HL-60/S4 treated with retinoic acid at 250 ng/mL for 4 days and 3 days (cell line): ENCODE measurements around the gene EXOC6B.

Source experiments
- in situ Hi-C: fragments of 300-500 bp; cut with MboI; formaldehyde crosslinking; loops from 2 replicates; pipeline ENCODE4 v1.7.0; 2022; ENCODE audit warnings: low sequenced_read_pairs

EXOC6B gene

GRCh38 chr2:72745679-72746368 is 80.0 kb downstream of the EXOC6B start:
- in situ Hi-C loops: no loop called here

GRCh38 chr2:72744049-72744448 is 81.8 kb downstream of the EXOC6B start:
- in situ Hi-C loops: no loop called here

- in situ Hi-C loops: no loop called here
Observed at GRCh38 chr2:72743481-72743880, 82.4 kb downstream of the EXOC6B start.

- in situ Hi-C loops: no loop called here
Observed at GRCh38 chr2:72738096-72738495, 87.7 kb downstream of the EXOC6B start.

GRCh38 chr2:72734432-72734831 is 91.4 kb downstream of the EXOC6B start:
- in situ Hi-C loops: no loop called here

- in situ Hi-C loops: no loop called here
Observed at GRCh38 chr2:72731116-72731515, 94.7 kb downstream of the EXOC6B start.

- in situ Hi-C loops: no loop called here
Observed at GRCh38 chr2:72727356-72727755, 98.5 kb downstream of the EXOC6B start.

- in situ Hi-C loops: no loop called here
Observed at GRCh38 chr2:72723769-72724370, 102.0 kb downstream of the EXOC6B start.

- in situ Hi-C loops: no loop called here
Observed at GRCh38 chr2:72722492-72723070, 103.3 kb downstream of the EXOC6B start.

- in situ Hi-C loops: no loop called here
Observed at GRCh38 chr2:72719416-72719815, 106.4 kb downstream of the EXOC6B start.

- in situ Hi-C loops: no loop called here
Observed at GRCh38 chr2:72718876-72719275, 107.0 kb downstream of the EXOC6B start.

GRCh38 chr2:72716601-72717000 is 109.2 kb downstream of the EXOC6B start:
- in situ Hi-C loops: no loop called here

- in situ Hi-C loops: no loop called here
Observed at GRCh38 chr2:72713857-72714256, 112.0 kb downstream of the EXOC6B start.

GRCh38 chr2:72712977-72713376 is 112.9 kb downstream of the EXOC6B start:
- in situ Hi-C loops: no loop called here

GRCh38 chr2:72712304-72712703 is 113.5 kb downstream of the EXOC6B start:
- in situ Hi-C loops: no loop called here

GRCh38 chr2:72710418-72711152 is 115.2 kb downstream of the EXOC6B start:
- in situ Hi-C loops: no loop called here

- in situ Hi-C loops: no loop called here
Observed at GRCh38 chr2:72708236-72708635, 117.6 kb downstream of the EXOC6B start.

- in situ Hi-C loops: no loop called here
Observed at GRCh38 chr2:72698300-72698699, 127.5 kb downstream of the EXOC6B start.

- in situ Hi-C loops: no loop called here
Observed at GRCh38 chr2:72696559-72696958, 129.3 kb downstream of the EXOC6B start.

GRCh38 chr2:72695676-72696075 is 130.2 kb downstream of the EXOC6B start:
- in situ Hi-C loops: no loop called here

- in situ Hi-C loops: no loop called here
Observed at GRCh38 chr2:72694715-72695496, 130.9 kb downstream of the EXOC6B start.
